ENCODE data around the gene ANO10.
"Not testable (repeated sequence)": the region's sequence is repeated elsewhere in the genome, so short reads cannot be mapped to it uniquely, and the experiment has no call there.

ANO10 gene

DNA sequence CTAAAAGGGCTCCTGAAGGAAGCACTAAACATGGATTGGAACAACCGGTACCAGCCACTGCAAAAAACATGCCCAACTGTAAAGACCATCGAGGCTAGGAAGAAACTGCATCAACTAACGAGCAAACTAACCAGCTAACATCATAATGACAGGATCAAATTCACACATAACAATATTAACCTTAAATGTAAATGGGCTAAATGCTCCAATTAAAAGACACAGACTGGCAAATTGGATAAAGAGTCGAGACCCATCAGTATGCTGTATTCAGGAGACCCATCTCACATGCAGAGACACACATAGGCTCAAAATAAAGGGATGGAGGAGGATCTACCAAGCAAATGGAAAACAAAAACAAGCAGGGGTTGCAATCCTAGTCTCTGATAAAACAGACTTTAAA lies 28.2 kb downstream of the ANO10 start:
- not testable (repeated sequence) for H4K20me1 ChIP-seq (ENCODE audit: insufficient read depth, low read length); H2AFZ ChIP-seq (ENCODE audit: low read length); H3K27ac ChIP-seq (ENCODE audit: low read depth, low read length, poor library complexity, severe bottlenecking); H3K27me3 ChIP-seq (ENCODE audit: insufficient read depth, low read length); H3K4me2 ChIP-seq (ENCODE audit: low read length); H3F3A ChIP-seq (ENCODE audit: insufficient read depth, low read length); H3K4me3 ChIP-seq (ENCODE audit: low read depth, low read length, poor library complexity, severe bottlenecking); H3K9ac ChIP-seq (ENCODE audit: low read length); H3K36me3 ChIP-seq (ENCODE audit: insufficient read depth, low read length); H3K79me2 ChIP-seq (ENCODE audit: insufficient read depth, low read length); H3K4me1 ChIP-seq (ENCODE audit: insufficient read depth, low read length, severe bottlenecking); H3K9me2 ChIP-seq (ENCODE audit: low read depth, low read length); H3K9me3 ChIP-seq (ENCODE audit: low read length)

DNA sequence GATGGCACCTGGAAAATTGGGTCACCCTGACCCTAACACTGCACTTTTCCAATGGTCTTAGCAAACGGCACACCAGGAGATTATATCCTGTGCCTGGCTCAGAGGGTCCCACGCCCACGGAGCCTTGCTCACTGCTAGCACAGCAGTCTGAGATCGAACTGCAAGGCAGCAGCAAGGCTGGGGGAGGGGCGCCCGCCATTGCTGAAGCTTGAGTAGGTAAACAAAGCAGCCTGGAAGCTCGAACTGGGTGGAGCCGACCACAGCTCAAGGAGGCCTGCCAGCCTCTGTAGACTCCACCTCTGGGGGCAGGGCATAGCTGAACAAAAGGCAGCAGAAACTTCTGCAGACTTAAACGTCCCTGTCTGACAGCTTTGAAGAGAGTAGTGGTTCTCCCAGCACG lies 29.9 kb downstream of the ANO10 start:
- not testable (repeated sequence) for H3K9ac ChIP-seq (ENCODE audit: low read length); H2AFZ ChIP-seq (ENCODE audit: low read length); H3K27me3 ChIP-seq (ENCODE audit: insufficient read depth, low read length); H4K20me1 ChIP-seq (ENCODE audit: insufficient read depth, low read length); H3K9me3 ChIP-seq (ENCODE audit: low read length); H3K4me1 ChIP-seq (ENCODE audit: insufficient read depth, low read length, severe bottlenecking); H3K4me2 ChIP-seq (ENCODE audit: low read length); H3K27ac ChIP-seq (ENCODE audit: low read depth, low read length, poor library complexity, severe bottlenecking); H3K36me3 ChIP-seq (ENCODE audit: insufficient read depth, low read length); H3K79me2 ChIP-seq (ENCODE audit: insufficient read depth, low read length); H3F3A ChIP-seq (ENCODE audit: insufficient read depth, low read length); H3K9me2 ChIP-seq (ENCODE audit: low read depth, low read length); H3K4me3 ChIP-seq (ENCODE audit: low read depth, low read length, poor library complexity, severe bottlenecking)

DNA sequence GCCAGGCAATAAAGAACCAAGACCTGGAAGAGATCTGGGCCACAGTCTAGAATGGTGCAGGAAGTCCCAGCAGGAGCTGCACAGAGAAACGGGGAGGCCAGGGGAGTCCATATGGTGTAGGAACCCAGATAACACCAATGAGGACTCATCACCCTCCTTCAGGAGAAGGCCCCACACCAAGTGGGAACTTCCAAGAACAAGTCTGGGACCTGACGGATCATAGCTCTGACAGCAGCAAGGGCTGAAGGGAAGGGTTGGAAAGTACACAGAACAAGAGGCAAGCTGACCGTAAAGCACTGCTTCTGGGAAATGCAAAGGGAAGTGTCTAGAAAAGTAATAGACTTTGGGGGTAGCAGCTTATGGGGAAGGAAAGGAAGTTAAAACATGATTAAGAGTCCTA lies 34.5 kb downstream of the ANO10 start:
- H3K4me3 ChIP-seq (ENCODE audit: low read depth, low read length, poor library complexity, severe bottlenecking), result no peak overlapping the region
- H3K9ac ChIP-seq (ENCODE audit: low read length), result no peak overlapping the region
- no peaks in the 10 kb centered on the region for H3K4me1 ChIP-seq (ENCODE audit: insufficient read depth, low read length, severe bottlenecking)
- H4K20me1 ChIP-seq (ENCODE audit: insufficient read depth, low read length), result no peaks in the 10 kb centered on the region
- no peak for TF ChIP-seq EZH2 (IDR thresholded peaks at IDR 0.05; ENCODE audit: borderline replicate concordance, low read length)
- TF ChIP-seq, protein P1, sequence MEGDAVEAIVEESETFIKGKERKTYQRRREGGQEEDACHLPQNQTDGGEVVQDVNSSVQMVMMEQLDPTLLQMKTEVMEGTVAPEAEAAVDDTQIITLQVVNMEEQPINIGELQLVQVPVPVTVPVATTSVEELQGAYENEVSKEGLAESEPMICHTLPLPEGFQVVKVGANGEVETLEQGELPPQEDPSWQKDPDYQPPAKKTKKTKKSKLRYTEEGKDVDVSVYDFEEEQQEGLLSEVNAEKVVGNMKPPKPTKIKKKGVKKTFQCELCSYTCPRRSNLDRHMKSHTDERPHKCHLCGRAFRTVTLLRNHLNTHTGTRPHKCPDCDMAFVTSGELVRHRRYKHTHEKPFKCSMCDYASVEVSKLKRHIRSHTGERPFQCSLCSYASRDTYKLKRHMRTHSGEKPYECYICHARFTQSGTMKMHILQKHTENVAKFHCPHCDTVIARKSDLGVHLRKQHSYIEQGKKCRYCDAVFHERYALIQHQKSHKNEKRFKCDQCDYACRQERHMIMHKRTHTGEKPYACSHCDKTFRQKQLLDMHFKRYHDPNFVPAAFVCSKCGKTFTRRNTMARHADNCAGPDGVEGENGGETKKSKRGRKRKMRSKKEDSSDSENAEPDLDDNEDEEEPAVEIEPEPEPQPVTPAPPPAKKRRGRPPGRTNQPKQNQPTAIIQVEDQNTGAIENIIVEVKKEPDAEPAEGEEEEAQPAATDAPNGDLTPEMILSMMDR (IDR thresholded peaks at IDR 0.05; ENCODE audit: low read length), result no peak
- no peak overlapping the region for H2AFZ ChIP-seq (ENCODE audit: low read length)
- no peaks in the 10 kb centered on the region for H3K9me3 ChIP-seq (ENCODE audit: low read length)
- H3K36me3 ChIP-seq (ENCODE audit: insufficient read depth, low read length), result no peaks in the 10 kb centered on the region
- no peaks in the 10 kb centered on the region for H3K79me2 ChIP-seq (ENCODE audit: insufficient read depth, low read length)
- H3F3A ChIP-seq (ENCODE audit: insufficient read depth, low read length), result no peaks in the 10 kb centered on the region
- no peak overlapping the region for H3K27ac ChIP-seq (ENCODE audit: low read depth, low read length, poor library complexity, severe bottlenecking)
- no peak overlapping the region for H3K4me2 ChIP-seq (ENCODE audit: low read length)
- no peaks in the 10 kb centered on the region for H3K9me2 ChIP-seq (ENCODE audit: low read depth, low read length)
- H3K27me3 ChIP-seq (ENCODE audit: insufficient read depth, low read length), result no peaks in the 10 kb centered on the region

DNA sequence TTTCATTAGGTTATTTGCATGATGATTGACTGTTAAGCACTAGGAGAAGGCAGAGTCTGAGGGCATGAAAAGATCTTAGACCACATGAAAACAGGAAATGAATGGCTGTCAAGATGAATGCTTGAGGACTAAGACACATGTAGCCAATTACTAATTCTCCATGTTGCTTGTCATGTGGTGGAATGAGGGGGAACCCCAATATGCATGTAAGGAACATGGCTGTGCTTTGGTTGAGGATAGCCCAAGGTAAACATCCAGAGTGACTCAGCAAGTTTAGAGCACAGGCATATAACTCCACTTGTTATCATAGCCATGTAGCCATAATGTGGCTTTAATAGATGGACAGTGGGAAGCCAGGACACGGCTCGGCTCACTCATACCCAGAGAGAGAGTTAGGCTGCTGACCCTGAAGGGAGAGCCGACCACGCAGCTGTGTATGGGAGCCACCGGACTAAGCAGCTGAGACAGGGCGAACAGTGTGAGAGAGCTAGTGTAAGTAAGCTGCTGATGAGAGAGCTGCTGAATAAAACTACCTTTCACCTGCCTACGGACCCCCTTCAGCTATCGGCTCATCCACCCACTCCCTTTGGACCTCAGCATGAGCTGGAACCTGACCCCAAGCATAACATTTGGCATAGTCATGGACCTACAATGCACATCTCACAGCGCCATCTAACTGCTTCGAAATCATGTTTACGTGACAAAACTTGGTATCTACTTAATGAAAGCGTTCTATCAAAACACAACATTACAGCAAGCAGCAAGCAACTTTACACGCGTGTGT lies 37.6 kb downstream of the ANO10 start:
- Histone ChIP-seq H2AFZ (ENCODE audit: low read length) (no peak overlapping the region), H3K4me2 (ENCODE audit: low read length) (no peak overlapping the region), H3K27me3 (ENCODE audit: insufficient read depth, low read length) (no peaks in the 10 kb centered on the region), H3K36me3 (ENCODE audit: insufficient read depth, low read length) (no peaks in the 10 kb centered on the region), H3K9me2 (ENCODE audit: low read depth, low read length) (no peaks in the 10 kb centered on the region), H3K27ac (ENCODE audit: low read depth, low read length, poor library complexity, severe bottlenecking) (no peak overlapping the region), H3K79me2 (ENCODE audit: insufficient read depth, low read length) (no peaks in the 10 kb centered on the region), H3K4me3 (ENCODE audit: low read depth, low read length, poor library complexity, severe bottlenecking) (no peak overlapping the region), H3K9ac (ENCODE audit: low read length) (no peak overlapping the region), H4K20me1 (ENCODE audit: insufficient read depth, low read length) (no peaks in the 10 kb centered on the region), H3F3A (ENCODE audit: insufficient read depth, low read length) (no peaks in the 10 kb centered on the region), H3K9me3 (ENCODE audit: low read length) (no peaks in the 10 kb centered on the region), H3K4me1 (ENCODE audit: insufficient read depth, low read length, severe bottlenecking) (no peaks in the 10 kb centered on the region)
- TF ChIP-seq, protein P1 (IDR thresholded peaks at IDR 0.05; ENCODE audit: low read length), result no peak
- no peak for TF ChIP-seq EZH2 (IDR thresholded peaks at IDR 0.05; ENCODE audit: borderline replicate concordance, low read length)

Data from OCI-LY1 (cell line).